Astrocyte of the cerebellum (primary cell): ENCODE data around the gene NFIA.

Experiments
- DNase-seq: peaks from one replicate; pipeline ENCODE4 v3.0.0-alpha.2; 2011; ENCODE audit warnings: low read depth
- H3K4me3 ChIP-seq: 2 replicates; pipeline ENCODE4 v1.5.1; 2011; ENCODE audit warnings: mild to moderate bottlenecking, low read depth, low read length, moderate library complexity
- CTCF ChIP-seq: IDR thresholded peaks from 2 replicates; pipeline ENCODE4 v1.5.1; 2012; ENCODE audit warnings: low read length, low read depth, moderate library complexity, mild to moderate bottlenecking; ENCODE audit errors: missing control alignments
- in situ Hi-C: cut with HindIII; loops from 2 replicates; pipeline ENCODE4 v1.10.0; 2017; ENCODE audit warnings: low sequenced_read_pairs

Gene NFIA

GRCh38 chr1:61247051-61247825, 164.9 kb downstream of the NFIA start:
- TF ChIP-seq CTCF, result no peak
- H3K4me3 ChIP-seq, result no peak overlapping the region
- in situ Hi-C loops, result no loop called here
- DNase-seq, result no peak

GRCh38 chr1:61247881-61248752, 165.8 kb downstream of the NFIA start:
- in situ Hi-C loops, result no loop called here
- DNase-seq, result no peak

GRCh38 chr1:61250933-61251332, 168.6 kb downstream of the NFIA start:
- no peak for TF ChIP-seq CTCF
- in situ Hi-C loops, result no loop called here
- no peak for DNase-seq
- no peak overlapping the region for H3K4me3 ChIP-seq

More at GRCh38 chr1:61247881-61248752, 165.8 kb downstream of the NFIA start:
- TF ChIP-seq CTCF, result no peak
- H3K4me3 ChIP-seq, result no peak overlapping the region

GRCh38 chr1:61253059-61253735, 170.8 kb downstream of the NFIA start:
- no peak for DNase-seq
- in situ Hi-C loops, result no loop called here
- no peak overlapping the region for H3K4me3 ChIP-seq
- no peak for TF ChIP-seq CTCF

GRCh38 chr1:61253912-61254633, 171.7 kb downstream of the NFIA start:
- no peak for TF ChIP-seq CTCF
- H3K4me3 ChIP-seq, result no peak overlapping the region
- in situ Hi-C loops, result no loop called here
- no peak for DNase-seq
